Central memory CD8-positive, alpha-beta T cell (primary cell): Measurements from ENCODE around the gene RAB9A.
A peak's percentile ranks its signal among the peaks of the same experiment; 100 is the strongest.
"Not testable (repeated sequence)": the region's sequence is repeated elsewhere in the genome, so short reads cannot be mapped to it uniquely, and the experiment has no call there.

Experiments used
- ATAC-seq: fragments of 150-1000 bp; cut with Tn5 transposase; replicated peaks from 2 replicates; pipeline ENCODE4 v1.10.0; 2022; ENCODE audit warnings: mild to moderate bottlenecking, moderate FRiP score, moderate number of reproducible peaks; ENCODE audit not compliant: poor library complexity, severe bottlenecking; ENCODE audit errors: extremely low read depth
- DNase-seq, 2 donors: peaks; one replicate each; pipeline ENCODE4 v3.0.0; 2021; ENCODE audit warnings: low spot score in 2 of 2
- H3K27ac Mint-ChIP-seq: one replicate; pipeline ENCODE4 v1.8.0; 2022; ENCODE audit warnings: low read depth, mild to moderate bottlenecking, moderate library complexity, mixed read lengths
- H3K27me3 Mint-ChIP-seq: one replicate; pipeline ENCODE4 v1.8.0; 2022; ENCODE audit warnings: mixed read lengths
- H3K36me3 Mint-ChIP-seq: one replicate; pipeline ENCODE4 v1.8.0; 2022; ENCODE audit warnings: mild to moderate bottlenecking, moderate library complexity, mixed read lengths; ENCODE audit not compliant: insufficient read depth
- H3K4me1 Mint-ChIP-seq: one replicate; pipeline ENCODE4 v1.8.0; 2022; ENCODE audit warnings: mixed read lengths
- H3K4me3 Mint-ChIP-seq: one replicate; pipeline ENCODE4 v1.8.0; 2022; ENCODE audit warnings: mild to moderate bottlenecking, moderate library complexity, mixed read lengths
- H3K9me3 Mint-ChIP-seq: one replicate; pipeline ENCODE4 v1.8.0; 2022; ENCODE audit warnings: mixed read lengths

Gene RAB9A

GRCh38 chrX:13655674-13656073 is 33.3 kb upstream of the RAB9A start:
- H3K27me3 Mint-ChIP-seq = no peaks in the 10 kb centered on the region
- DNase-seq (no peak), ATAC-seq (no peak)
- H3K4me3 Mint-ChIP-seq = no peak overlapping the region
- no peak overlapping the region for H3K27ac Mint-ChIP-seq
- H3K36me3 Mint-ChIP-seq = peaks cover 24% of the 10 kb centered on the region
- no peaks in the 10 kb centered on the region for H3K9me3 Mint-ChIP-seq
- peaks cover 10% of the 10 kb centered on the region for H3K4me1 Mint-ChIP-seq

- Mint-ChIP-seq H3K4me3 (no peak overlapping the region), H3K27ac (peak overlapping the region; percentile 67), H3K27me3 (no peaks in the 10 kb centered on the region), H3K4me1 (peaks cover 10% of the 10 kb centered on the region), H3K36me3 (peaks cover 31% of the 10 kb centered on the region), H3K9me3 (no peaks in the 10 kb centered on the region)
- ATAC-seq (peak; percentile 28), DNase-seq (no peak)
Observed at GRCh38 chrX:13658602-13659001, 30.3 kb upstream of the RAB9A start.

- DNase-seq = no peak
- Mint-ChIP-seq H3K9me3 (no peaks in the 10 kb centered on the region), H3K27ac (peak overlapping the region; percentile 67), H3K36me3 (peaks cover 33% of the 10 kb centered on the region), H3K27me3 (no peaks in the 10 kb centered on the region), H3K4me1 (peaks cover 10% of the 10 kb centered on the region), H3K4me3 (no peak overlapping the region)
- no peak for ATAC-seq
Observed at GRCh38 chrX:13659063-13659462, 29.9 kb upstream of the RAB9A start.

- Mint-ChIP-seq H3K27ac (peak overlapping the region; percentile 22), H3K9me3 (no peaks in the 10 kb centered on the region), H3K4me3 (peak overlapping the region; percentile 13), H3K27me3 (no peaks in the 10 kb centered on the region), H3K36me3 (peaks cover 36% of the 10 kb centered on the region), H3K4me1 (peaks cover 5% of the 10 kb centered on the region)
- ATAC-seq = peak; percentile 24
- no peak for DNase-seq
Observed at GRCh38 chrX:13661735-13662288, 27.1 kb upstream of the RAB9A start.

GRCh38 chrX:13662355-13662791 is 26.6 kb upstream of the RAB9A start:
- Mint-ChIP-seq H3K36me3 (peaks cover 33% of the 10 kb centered on the region), H3K27me3 (no peaks in the 10 kb centered on the region), H3K4me1 (peaks cover 5% of the 10 kb centered on the region), H3K27ac (peak overlapping the region; percentile 22), H3K9me3 (no peaks in the 10 kb centered on the region), H3K4me3 (peak overlapping the region; percentile 13)
- DNase-seq = no peak
- no peak for ATAC-seq

- Mint-ChIP-seq H3K27ac (no peak overlapping the region), H3K4me1 (peaks cover 1% of the 10 kb centered on the region), H3K4me3 (no peak overlapping the region), H3K36me3 (peaks cover 32% of the 10 kb centered on the region), H3K9me3 (no peaks in the 10 kb centered on the region), H3K27me3 (no peaks in the 10 kb centered on the region)
- no peak for ATAC-seq
- DNase-seq = no peak
Observed at GRCh38 chrX:13664020-13664419, 24.9 kb upstream of the RAB9A start.

GRCh38 chrX:13666836-13667235 is 22.1 kb upstream of the RAB9A start:
- H3K4me3 Mint-ChIP-seq = no peak overlapping the region
- H3K36me3 Mint-ChIP-seq = peaks cover 20% of the 10 kb centered on the region
- H3K9me3 Mint-ChIP-seq = no peaks in the 10 kb centered on the region
- peak overlapping the region; percentile 82 for H3K27ac Mint-ChIP-seq
- no peak for DNase-seq
- no peak for ATAC-seq
- peaks cover 6% of the 10 kb centered on the region for H3K4me1 Mint-ChIP-seq
- no peaks in the 10 kb centered on the region for H3K27me3 Mint-ChIP-seq

- peaks cover 6% of the 10 kb centered on the region for H3K4me1 Mint-ChIP-seq
- no peak overlapping the region for H3K27ac Mint-ChIP-seq
- peaks cover 13% of the 10 kb centered on the region for H3K36me3 Mint-ChIP-seq
- DNase-seq (no peak), ATAC-seq (no peak)
- no peaks in the 10 kb centered on the region for H3K27me3 Mint-ChIP-seq
- no peaks in the 10 kb centered on the region for H3K9me3 Mint-ChIP-seq
- H3K4me3 Mint-ChIP-seq = no peak overlapping the region
Observed at GRCh38 chrX:13667919-13668318, 21.0 kb upstream of the RAB9A start.

GRCh38 chrX:13669246-13669737 is 19.6 kb upstream of the RAB9A start:
- Mint-ChIP-seq H3K4me1 (peaks cover 6% of the 10 kb centered on the region), H3K27me3 (no peaks in the 10 kb centered on the region), H3K27ac (peak overlapping the region; percentile 78), H3K4me3 (peak overlapping the region; percentile 57), H3K36me3 (peaks cover 11% of the 10 kb centered on the region), H3K9me3 (no peaks in the 10 kb centered on the region)
- DNase-seq (peak in 1 of 2 donors; percentile 29), ATAC-seq (peak; percentile 93)

- H3K4me3 Mint-ChIP-seq = peak overlapping the region; percentile 57
- ATAC-seq = not testable (repeated sequence)
Observed at GRCh38 chrX:13669755-13670154, 19.2 kb upstream of the RAB9A start.

GRCh38 chrX:13670197-13670596 is 18.7 kb upstream of the RAB9A start:
- peak overlapping the region; percentile 78 for H3K27ac Mint-ChIP-seq

More at GRCh38 chrX:13669755-13670154, 19.2 kb upstream of the RAB9A start:
- not testable (repeated sequence) for H3K9me3 Mint-ChIP-seq, H3K27me3 Mint-ChIP-seq, H3K36me3 Mint-ChIP-seq, H3K4me1 Mint-ChIP-seq, DNase-seq
- H3K27ac Mint-ChIP-seq = peak overlapping the region; percentile 78

GRCh38 chrX:13673016-13673415 is 15.9 kb upstream of the RAB9A start:
- DNase-seq (no peak), ATAC-seq (no peak)
- Mint-ChIP-seq H3K9me3 (no peaks in the 10 kb centered on the region), H3K27ac (no peak overlapping the region), H3K4me3 (no peak overlapping the region), H3K36me3 (no peaks in the 10 kb centered on the region), H3K4me1 (peaks cover 6% of the 10 kb centered on the region), H3K27me3 (no peaks in the 10 kb centered on the region)

More at GRCh38 chrX:13670197-13670596, 18.7 kb upstream of the RAB9A start:
- DNase-seq (no peak), ATAC-seq (no peak)
- H3K36me3 Mint-ChIP-seq = peaks cover 5% of the 10 kb centered on the region
- no peaks in the 10 kb centered on the region for H3K9me3 Mint-ChIP-seq
- H3K4me3 Mint-ChIP-seq = no peak overlapping the region
- no peaks in the 10 kb centered on the region for H3K27me3 Mint-ChIP-seq
- peaks cover 6% of the 10 kb centered on the region for H3K4me1 Mint-ChIP-seq

GRCh38 chrX:13676885-13677284 is 12.0 kb upstream of the RAB9A start:
- H3K27me3 Mint-ChIP-seq = no peaks in the 10 kb centered on the region
- H3K27ac Mint-ChIP-seq = no peak overlapping the region
- H3K9me3 Mint-ChIP-seq = no peaks in the 10 kb centered on the region
- H3K36me3 Mint-ChIP-seq = peaks cover 5% of the 10 kb centered on the region
- H3K4me3 Mint-ChIP-seq = no peak overlapping the region
- H3K4me1 Mint-ChIP-seq = no peaks in the 10 kb centered on the region
- DNase-seq (no peak), ATAC-seq (no peak)
